ENCODE measurements around the gene DEFB131A.
"Not testable (repeated sequence)": the region's sequence is repeated elsewhere in the genome, so short reads cannot be mapped to it uniquely, and the experiment has no call there.

DEFB131A gene

DNA sequence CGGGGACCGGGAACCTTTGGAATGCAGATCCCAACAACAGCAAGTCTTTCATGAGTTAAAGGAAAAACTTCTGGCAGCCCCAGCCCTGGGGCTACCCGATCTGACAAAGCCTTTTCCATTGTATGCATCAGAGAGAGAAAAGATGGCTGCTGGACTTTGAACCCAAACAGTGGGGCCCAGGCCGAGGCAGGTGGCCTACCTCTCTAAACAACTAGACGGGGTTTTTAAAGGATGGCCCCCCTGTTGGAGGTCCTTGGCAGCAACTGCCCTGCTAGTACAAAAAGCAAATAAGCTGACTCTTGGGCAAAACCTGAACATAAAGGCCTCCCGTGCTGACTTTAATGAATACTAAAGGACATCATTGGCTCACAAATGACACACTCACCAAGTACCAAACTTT lies 10.1 kb downstream of the DEFB131A start:
- not testable (repeated sequence) for H3K27me3 ChIP-seq (replicated peaks; ENCODE audit: control insufficient read depth, insufficient read depth, low read length); H3K36me3 ChIP-seq (ENCODE audit: control insufficient read depth, insufficient read depth, low read length, severe bottlenecking); H3K9me3 ChIP-seq (ENCODE audit: control insufficient read depth, low read length); H3K4me3 ChIP-seq (ENCODE audit: low read length); DNase-seq (ENCODE audit: low read depth); H3K4me1 ChIP-seq (ENCODE audit: control insufficient read depth, insufficient read depth, low read length); H3K9ac ChIP-seq (ENCODE audit: low read length)

DNA sequence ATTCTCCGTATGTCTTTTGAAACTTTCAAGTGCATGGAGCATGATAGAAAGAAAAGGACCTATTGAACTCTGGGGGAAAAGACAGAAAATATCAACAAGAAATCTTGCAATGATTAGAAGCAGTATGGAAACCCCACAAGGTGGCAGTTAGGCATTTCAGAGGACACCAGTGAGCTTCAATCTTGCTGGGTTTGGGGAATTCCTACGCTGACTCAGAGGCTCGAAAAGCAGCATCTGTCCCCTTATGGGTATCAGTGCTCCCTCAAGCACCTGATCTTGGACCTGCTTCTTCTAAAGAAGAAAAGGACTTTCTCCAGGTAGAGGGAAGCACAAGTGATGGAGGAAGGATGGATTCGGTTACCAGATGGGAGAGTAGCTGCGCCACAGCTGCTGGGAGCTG lies 10.8 kb downstream of the DEFB131A start:
- H3K9me3 ChIP-seq (ENCODE audit: control insufficient read depth, low read length); H3K36me3 ChIP-seq (ENCODE audit: control insufficient read depth, insufficient read depth, low read length, severe bottlenecking); H3K9ac ChIP-seq (ENCODE audit: low read length); H3K27me3 ChIP-seq (replicated peaks; ENCODE audit: control insufficient read depth, insufficient read depth, low read length); H3K4me1 ChIP-seq (ENCODE audit: control insufficient read depth, insufficient read depth, low read length); DNase-seq (ENCODE audit: low read depth); H3K4me3 ChIP-seq (ENCODE audit: low read length): not testable (repeated sequence)

DNA sequence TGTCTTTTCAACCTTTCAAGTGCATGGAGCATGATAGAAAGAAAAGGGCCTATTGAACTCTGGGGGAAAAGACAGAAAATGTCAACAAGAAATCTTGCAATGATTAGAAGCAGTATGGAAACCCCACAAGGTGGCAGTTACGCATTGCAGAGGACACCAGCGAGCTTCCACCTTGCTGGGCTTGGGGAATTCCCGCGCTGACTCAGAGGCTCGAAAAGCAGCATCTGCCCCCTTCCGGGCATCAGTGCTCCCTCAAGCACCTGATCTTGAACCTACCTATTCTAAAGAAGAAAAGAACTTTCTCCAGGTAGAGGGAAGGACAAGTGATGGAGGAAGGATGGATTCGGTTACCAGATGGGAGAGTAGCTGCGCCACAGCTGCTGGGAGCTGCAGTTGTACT lies 35.3 kb downstream of the DEFB131A start:
- not testable (repeated sequence) for H3K9ac ChIP-seq (ENCODE audit: low read length)

DNA sequence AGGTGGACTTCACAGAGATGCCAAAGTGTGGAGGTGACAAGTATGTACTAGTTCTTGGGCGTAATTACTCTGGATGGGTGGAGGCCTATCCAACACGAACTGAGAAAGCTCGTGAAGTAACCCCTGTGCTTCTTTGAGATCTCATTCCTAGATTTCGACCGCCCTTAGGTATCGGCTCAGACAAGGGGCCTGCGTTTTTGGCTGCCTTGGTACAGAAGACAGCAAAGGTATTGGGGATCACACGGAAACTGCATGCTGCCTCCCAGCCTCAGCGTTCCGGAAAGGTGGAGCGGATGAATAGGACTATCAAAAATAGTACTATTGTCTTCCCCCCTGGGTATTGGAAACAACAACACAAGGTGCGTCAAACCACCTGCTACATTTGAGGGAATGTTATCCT lies 35.9 kb downstream of the DEFB131A start:
- H3K9me3 ChIP-seq (ENCODE audit: control insufficient read depth, low read length); DNase-seq (ENCODE audit: low read depth): not testable (repeated sequence)

More for the DNA sequence above, 35.3 kb downstream of the DEFB131A start:
- not testable (repeated sequence) for H3K4me3 ChIP-seq (ENCODE audit: low read length); DNase-seq (ENCODE audit: low read depth); H3K36me3 ChIP-seq (ENCODE audit: control insufficient read depth, insufficient read depth, low read length, severe bottlenecking); H3K27me3 ChIP-seq (replicated peaks; ENCODE audit: control insufficient read depth, insufficient read depth, low read length); H3K4me1 ChIP-seq (ENCODE audit: control insufficient read depth, insufficient read depth, low read length); H3K9me3 ChIP-seq (ENCODE audit: control insufficient read depth, low read length)

DNA sequence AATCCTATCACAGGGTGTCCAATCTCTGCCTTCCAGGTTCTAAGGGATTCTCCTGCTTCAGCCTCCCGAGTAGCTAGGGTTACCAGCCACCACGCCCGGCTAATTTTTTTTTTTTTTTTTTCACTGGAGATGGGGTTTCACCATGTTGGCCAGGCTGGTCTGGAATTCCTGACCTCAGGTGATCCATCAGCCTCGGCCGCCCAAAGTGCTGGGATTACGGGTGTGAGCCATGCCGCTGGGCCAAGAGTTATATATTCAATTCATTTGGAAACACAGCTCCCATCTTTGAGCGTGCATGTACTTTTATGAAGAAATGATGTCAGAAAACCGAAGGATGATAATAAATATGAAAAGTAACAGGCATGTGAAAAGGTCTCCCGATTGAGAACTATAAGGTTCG lies 38.7 kb downstream of the DEFB131A start:
- H3K9me3 ChIP-seq (ENCODE audit: control insufficient read depth, low read length); H3K27me3 ChIP-seq (replicated peaks; ENCODE audit: control insufficient read depth, insufficient read depth, low read length); H3K4me3 ChIP-seq (ENCODE audit: low read length); H3K36me3 ChIP-seq (ENCODE audit: control insufficient read depth, insufficient read depth, low read length, severe bottlenecking); DNase-seq (ENCODE audit: low read depth); H3K4me1 ChIP-seq (ENCODE audit: control insufficient read depth, insufficient read depth, low read length); H3K9ac ChIP-seq (ENCODE audit: low read length): not testable (repeated sequence)

More for the DNA sequence above, 35.9 kb downstream of the DEFB131A start:
- H3K4me1 ChIP-seq (ENCODE audit: control insufficient read depth, insufficient read depth, low read length); H3K27me3 ChIP-seq (replicated peaks; ENCODE audit: control insufficient read depth, insufficient read depth, low read length); H3K9ac ChIP-seq (ENCODE audit: low read length); H3K36me3 ChIP-seq (ENCODE audit: control insufficient read depth, insufficient read depth, low read length, severe bottlenecking); H3K4me3 ChIP-seq (ENCODE audit: low read length): not testable (repeated sequence)

DNA sequence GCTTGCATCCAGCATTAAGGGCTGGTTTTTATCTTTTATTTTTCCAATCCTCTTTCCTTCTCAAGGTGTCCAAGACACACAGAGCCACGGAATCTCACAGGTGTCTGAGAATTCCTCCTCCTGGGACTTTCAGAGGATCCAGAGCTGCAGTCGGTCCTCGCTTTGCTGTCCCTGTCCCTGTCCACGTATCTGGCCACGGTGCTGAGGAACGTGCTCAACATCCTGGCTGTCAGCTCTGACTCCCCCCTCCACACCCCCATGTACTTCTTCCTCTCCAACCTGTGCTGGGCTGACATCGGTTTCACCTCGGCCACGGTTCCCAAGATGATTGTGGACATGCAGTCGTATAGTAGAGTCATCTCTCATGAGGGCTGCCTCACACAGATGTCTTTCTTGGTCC lies 39.5 kb downstream of the DEFB131A start:
- H3K9me3 ChIP-seq (ENCODE audit: control insufficient read depth, low read length); H3K36me3 ChIP-seq (ENCODE audit: control insufficient read depth, insufficient read depth, low read length, severe bottlenecking); H3K4me3 ChIP-seq (ENCODE audit: low read length); H3K9ac ChIP-seq (ENCODE audit: low read length); H3K4me1 ChIP-seq (ENCODE audit: control insufficient read depth, insufficient read depth, low read length); H3K27me3 ChIP-seq (replicated peaks; ENCODE audit: control insufficient read depth, insufficient read depth, low read length); DNase-seq (ENCODE audit: low read depth): not testable (repeated sequence)

DNA sequence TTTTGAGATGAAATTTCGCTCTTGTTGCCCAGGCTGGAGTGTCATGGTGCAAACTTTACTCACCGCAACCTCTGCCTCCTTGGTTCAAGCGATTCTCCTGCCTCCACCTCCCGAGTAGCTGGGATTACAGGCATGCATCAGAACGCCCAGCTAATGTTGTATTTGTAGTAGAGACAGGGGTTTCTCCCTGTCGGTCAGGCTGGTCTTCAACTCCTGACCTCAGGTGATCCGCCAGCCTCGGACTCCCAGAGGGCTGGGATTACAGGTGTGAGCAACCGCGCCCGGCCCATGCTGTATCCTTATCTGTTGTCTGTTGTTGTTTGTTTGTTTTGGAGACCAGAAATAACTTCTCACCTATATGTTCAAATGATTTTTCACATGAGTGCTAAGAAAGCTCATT lies 42.7 kb downstream of the DEFB131A start:
- H3K4me3 ChIP-seq (ENCODE audit: low read length); DNase-seq (ENCODE audit: low read depth); H3K36me3 ChIP-seq (ENCODE audit: control insufficient read depth, insufficient read depth, low read length, severe bottlenecking); H3K9me3 ChIP-seq (ENCODE audit: control insufficient read depth, low read length); H3K27me3 ChIP-seq (replicated peaks; ENCODE audit: control insufficient read depth, insufficient read depth, low read length); H3K4me1 ChIP-seq (ENCODE audit: control insufficient read depth, insufficient read depth, low read length); H3K9ac ChIP-seq (ENCODE audit: low read length): not testable (repeated sequence)

DNA sequence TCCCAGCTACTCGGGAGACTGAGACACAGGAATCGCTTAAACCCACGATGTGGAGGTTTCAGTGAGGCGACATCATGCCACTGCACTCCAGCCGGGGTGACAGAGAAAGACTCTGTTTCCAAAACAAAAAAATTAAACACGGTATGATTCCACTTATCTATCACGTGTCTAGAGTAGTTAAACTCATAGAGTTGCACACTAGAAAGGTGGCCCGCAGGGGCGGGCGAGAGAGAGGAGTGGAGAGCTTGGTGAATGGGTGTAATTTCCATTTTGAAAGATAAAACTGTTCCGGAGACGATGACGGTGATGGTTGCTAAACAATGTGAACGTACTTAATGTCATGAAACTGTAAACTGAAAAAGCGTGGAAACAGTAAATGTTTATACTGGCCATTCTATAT lies 44.6 kb downstream of the DEFB131A start:
- DNase-seq (ENCODE audit: low read depth); H3K9me3 ChIP-seq (ENCODE audit: control insufficient read depth, low read length); H3K27me3 ChIP-seq (replicated peaks; ENCODE audit: control insufficient read depth, insufficient read depth, low read length); H3K4me1 ChIP-seq (ENCODE audit: control insufficient read depth, insufficient read depth, low read length); H3K9ac ChIP-seq (ENCODE audit: low read length); H3K4me3 ChIP-seq (ENCODE audit: low read length); H3K36me3 ChIP-seq (ENCODE audit: control insufficient read depth, insufficient read depth, low read length, severe bottlenecking): not testable (repeated sequence)

DNA sequence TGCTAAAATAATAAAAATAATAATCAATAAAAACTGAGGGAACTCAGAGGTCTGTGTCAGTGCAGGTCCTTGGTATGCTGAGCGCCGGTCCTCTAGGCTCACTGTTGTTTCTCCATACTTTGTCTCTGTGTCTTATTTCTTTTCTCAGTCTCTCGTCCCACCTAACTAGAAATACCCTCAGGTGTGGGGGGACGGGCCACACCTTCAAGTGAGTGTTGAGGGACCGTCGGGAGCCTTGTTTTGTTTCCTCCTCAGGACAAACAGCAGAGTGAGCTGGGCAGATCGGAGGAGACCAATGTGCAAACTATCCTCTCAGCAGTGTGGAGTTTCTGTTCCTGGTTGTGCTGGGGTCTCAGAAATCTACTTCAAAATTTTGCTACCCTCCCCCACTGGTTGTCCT lies 46.3 kb downstream of the DEFB131A start:
- not testable (repeated sequence) for H3K4me3 ChIP-seq (ENCODE audit: low read length); H3K36me3 ChIP-seq (ENCODE audit: control insufficient read depth, insufficient read depth, low read length, severe bottlenecking); DNase-seq (ENCODE audit: low read depth); H3K27me3 ChIP-seq (replicated peaks; ENCODE audit: control insufficient read depth, insufficient read depth, low read length); H3K9ac ChIP-seq (ENCODE audit: low read length); H3K9me3 ChIP-seq (ENCODE audit: control insufficient read depth, low read length); H3K4me1 ChIP-seq (ENCODE audit: control insufficient read depth, insufficient read depth, low read length)

DNA sequence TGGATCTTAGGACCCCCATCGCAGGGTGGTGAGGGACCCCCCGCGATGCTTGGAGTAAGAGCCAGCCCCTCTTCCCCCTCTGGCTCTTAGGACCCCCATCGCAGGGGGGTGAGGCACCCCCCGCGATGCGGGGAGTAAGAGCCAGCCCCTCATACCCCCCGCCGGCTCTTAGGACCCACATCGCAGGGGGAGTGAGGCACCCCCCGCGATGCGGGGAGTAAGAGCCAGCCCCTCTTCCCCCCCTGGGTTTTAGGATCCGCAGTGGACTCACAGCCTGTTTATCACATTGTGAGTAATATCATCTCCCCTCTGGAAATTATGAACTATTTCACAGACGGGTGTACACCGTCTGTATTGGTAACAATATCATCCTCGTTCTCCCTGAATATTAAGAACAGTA lies 46.8 kb downstream of the DEFB131A start:
- H3K9ac ChIP-seq (ENCODE audit: low read length); H3K36me3 ChIP-seq (ENCODE audit: control insufficient read depth, insufficient read depth, low read length, severe bottlenecking); DNase-seq (ENCODE audit: low read depth); H3K27me3 ChIP-seq (replicated peaks; ENCODE audit: control insufficient read depth, insufficient read depth, low read length); H3K9me3 ChIP-seq (ENCODE audit: control insufficient read depth, low read length); H3K4me1 ChIP-seq (ENCODE audit: control insufficient read depth, insufficient read depth, low read length); H3K4me3 ChIP-seq (ENCODE audit: low read length): not testable (repeated sequence)

DNA sequence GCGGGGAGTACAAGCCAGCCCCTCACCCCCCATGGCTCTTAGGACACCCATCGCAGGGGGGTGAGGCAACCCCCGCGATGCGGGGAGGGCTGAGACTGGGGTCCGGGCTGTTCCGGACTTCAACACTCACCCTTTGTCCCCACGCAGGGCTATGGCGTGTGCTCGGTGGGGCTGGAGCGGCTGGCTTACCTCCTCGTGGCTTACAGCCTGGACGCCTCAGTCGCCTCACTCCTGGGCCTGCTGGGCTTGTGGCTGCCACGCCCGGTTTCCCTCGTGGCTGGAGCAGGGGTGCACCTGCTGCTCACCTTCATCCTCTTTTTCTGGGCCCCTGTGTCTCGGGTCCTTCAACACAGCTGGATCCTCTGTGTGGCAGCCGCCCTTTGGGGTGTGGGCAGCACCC lies 49.4 kb downstream of the DEFB131A start:
- not testable (repeated sequence) for H3K4me3 ChIP-seq (ENCODE audit: low read length); DNase-seq (ENCODE audit: low read depth); H3K4me1 ChIP-seq (ENCODE audit: control insufficient read depth, insufficient read depth, low read length); H3K9me3 ChIP-seq (ENCODE audit: control insufficient read depth, low read length); H3K27me3 ChIP-seq (replicated peaks; ENCODE audit: control insufficient read depth, insufficient read depth, low read length); H3K36me3 ChIP-seq (ENCODE audit: control insufficient read depth, insufficient read depth, low read length, severe bottlenecking); H3K9ac ChIP-seq (ENCODE audit: low read length)

DNA sequence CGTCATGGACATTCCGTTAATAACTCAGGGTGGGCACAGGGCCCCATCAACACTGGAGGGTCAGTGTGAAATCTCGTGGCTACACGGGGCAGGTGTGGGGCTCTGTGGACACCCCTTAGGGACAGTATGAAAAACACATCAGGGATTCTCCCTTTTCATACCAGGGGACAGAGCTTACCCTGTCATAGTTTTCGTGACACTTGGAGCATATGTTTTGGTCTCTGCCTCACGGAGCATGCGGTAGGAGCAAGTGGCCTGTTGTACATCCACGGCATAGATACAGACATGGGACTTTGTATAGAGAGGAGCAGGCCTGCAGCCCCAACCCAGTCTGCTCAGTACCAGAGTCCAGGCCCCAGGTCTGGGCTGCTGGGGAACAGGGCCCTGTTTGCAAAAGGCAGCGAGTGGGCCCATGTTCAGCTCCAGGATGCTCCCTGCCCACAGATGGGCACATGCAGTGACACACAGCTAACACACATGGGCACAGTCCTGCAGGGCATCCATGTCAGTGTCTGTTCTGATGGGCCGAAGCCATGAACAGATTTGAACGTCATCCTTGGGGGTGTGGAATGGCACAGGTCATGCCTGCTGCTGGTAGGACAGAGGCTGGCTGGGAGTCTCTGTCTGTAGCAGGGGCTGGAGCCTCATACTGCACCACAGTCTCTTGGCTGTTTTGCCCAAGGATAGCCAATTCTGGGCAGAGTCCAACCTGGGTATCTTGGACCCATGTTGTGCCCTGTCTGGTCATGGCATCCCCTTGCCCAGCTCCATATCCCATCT lies 50.2 kb downstream of the DEFB131A start:
- H3K4me3 ChIP-seq (ENCODE audit: low read length); H3K9ac ChIP-seq (ENCODE audit: low read length); DNase-seq (ENCODE audit: low read depth); H3K27me3 ChIP-seq (replicated peaks; ENCODE audit: control insufficient read depth, insufficient read depth, low read length); H3K36me3 ChIP-seq (ENCODE audit: control insufficient read depth, insufficient read depth, low read length, severe bottlenecking); H3K9me3 ChIP-seq (ENCODE audit: control insufficient read depth, low read length); H3K4me1 ChIP-seq (ENCODE audit: control insufficient read depth, insufficient read depth, low read length): not testable (repeated sequence)

Measured in adipocyte (in vitro differentiated cells).